Vagina (tissue), 2 donors: ENCODE data around the gene OR5M10. TPM values are rescaled to one million over a fixed set of nuclear protein-coding genes. Genes with fewer than 3 reads are reported as not detected.
"Not testable (repeated sequence)": the region's sequence is repeated elsewhere in the genome, so short reads cannot be mapped to it uniquely, and the experiment has no call there.

Source experiments
- DNase-seq, 2 donors: peaks; one replicate each; pipeline ENCODE4 v3.0.0-alpha.2; 2017; ENCODE audit errors: extremely low spot score in 2 of 2
- H3K27ac ChIP-seq: fragments of 200-600 bp; sonication (generic); one replicate; pipeline ENCODE4 v1.5.1; 2019
- H3K27me3 ChIP-seq: fragments of 200-600 bp; sonication (generic); one replicate; pipeline ENCODE4 v1.5.1; 2019
- H3K36me3 ChIP-seq, 2 donors: fragments of 200-600 bp; sonication (generic); one replicate each; pipeline ENCODE4 v1.5.1; 2017 to 2019
- H3K4me1 ChIP-seq: fragments of 200-600 bp; sonication (generic); one replicate; pipeline ENCODE4 v1.5.1; 2019
- H3K4me3 ChIP-seq, 2 donors: fragments of 200-600 bp; sonication (generic); 1 replicate in 1 of 2; 2 replicates in 1 of 2; pipeline ENCODE4 v1.5.1; 2016 to 2019
- H3K9me3 ChIP-seq: fragments of 200-600 bp; sonication (generic); one replicate; pipeline ENCODE4 v1.5.1; 2019
- CTCF ChIP-seq, 3 experiments: fragments of 450-650 bp in 2 of 3; fragments of 200-600 bp in 1 of 3; sonication (generic) in 1 of 3; IDR thresholded peaks; one replicate each; pipeline ENCODE4 v1.5.1; 2017 to 2019; ENCODE audit warnings: antibody characterized with exemption in 3 of 3, mild to moderate bottlenecking in 2 of 3, moderate library complexity in 2 of 3
- POLR2A ChIP-seq, 2 donors: fragments of 450-650 bp; IDR thresholded peaks; one replicate each; pipeline ENCODE4 v1.6.1; 2017; ENCODE audit warnings: antibody characterized with exemption in 2 of 2, mild to moderate bottlenecking in 2 of 2, moderate library complexity in 2 of 2
- POLR2AphosphoS5 ChIP-seq, 2 donors: sonication (generic); formaldehyde crosslinking; IDR thresholded peaks; one replicate each; pipeline ENCODE4 v1.9.0; 2017; ENCODE audit warnings: antibody characterized with exemption in 2 of 2, mild to moderate bottlenecking in 2 of 2, low read depth in 1 of 2; ENCODE audit not compliant: insufficient read depth in 1 of 2
- intact Hi-C: fragments of 100-400 bp; cut with DNase I; formaldehyde crosslinking; loops from one replicate; pipeline ENCODE4 v1.15.1; 2023
- total RNA-seq: library from RNA; depleted of rRNA; stranded (reverse); fragments of >200 nt; gene quantifications from one replicate; pipeline ENCODE4 v1.2.3, GENCODE V29; 2016

OR5M10 gene
- total RNA-seq, 1 donor from 2014 or later, result not detected

GRCh38 chr11:56558574-56558973 is 18.9 kb downstream of the OR5M10 start:
- Histone ChIP-seq H3K9me3 (no peaks in the 10 kb centered on the region), H3K4me1 (no peaks in the 10 kb centered on the region), H3K27me3 (no peaks in the 10 kb centered on the region), H3K4me3 (no peak overlapping the region), H3K27ac (no peak overlapping the region), H3K36me3 (no peaks in the 10 kb centered on the region)
- TF ChIP-seq CTCF (IDR thresholded peaks at IDR 0.05), result no peak
- TF ChIP-seq POLR2AphosphoS5 (IDR thresholded peaks at IDR 0.05; ENCODE audit: insufficient read depth in 1 of 2, low read depth in 1 of 2), result no peak
- no peak for TF ChIP-seq POLR2A (IDR thresholded peaks at IDR 0.05)
- intact Hi-C loops, result no loop called here
- no peak for DNase-seq

GRCh38 chr11:56554691-56555090 is 22.8 kb downstream of the OR5M10 start:
- H3K4me1 ChIP-seq, H3K36me3 ChIP-seq, H3K9me3 ChIP-seq, DNase-seq, H3K27me3 ChIP-seq, H3K4me3 ChIP-seq, H3K27ac ChIP-seq, intact Hi-C loops: not testable (repeated sequence)

- TF ChIP-seq POLR2AphosphoS5 (IDR thresholded peaks at IDR 0.05; ENCODE audit: insufficient read depth in 1 of 2, low read depth in 1 of 2), result no peak
- no peak for TF ChIP-seq CTCF (IDR thresholded peaks at IDR 0.05)
- no peak for TF ChIP-seq POLR2A (IDR thresholded peaks at IDR 0.05)
- no peak overlapping the region for H3K27ac ChIP-seq
- H3K36me3 ChIP-seq, result no peaks in the 10 kb centered on the region
- no peaks in the 10 kb centered on the region for H3K27me3 ChIP-seq
- H3K4me3 ChIP-seq, result no peak overlapping the region
- DNase-seq, result no peak
- H3K9me3 ChIP-seq, result no peaks in the 10 kb centered on the region
- no peaks in the 10 kb centered on the region for H3K4me1 ChIP-seq
- intact Hi-C loops, result no loop called here
Observed at GRCh38 chr11:56545531-56545930, 32.0 kb downstream of the OR5M10 start.

- no peak for DNase-seq
Observed at GRCh38 chr11:56543739-56544138, 33.8 kb downstream of the OR5M10 start.

GRCh38 chr11:56543157-56543556 is 34.4 kb downstream of the OR5M10 start, which contains the start of gene OR5M11:
Gene OR5M11 (minus strand): TSS chr11:56543257. CDS start chr11:56543257, 0 bp downstream.
- Histone ChIP-seq H3K27ac (no peak within 1 kb of the TSS), H3K36me3 (no peaks in the 10 kb centered on the region), H3K4me1 (no peaks in the 10 kb centered on the region), H3K4me3 (no peak within 1 kb of the TSS), H3K27me3 (no peaks in the 10 kb centered on the region), H3K9me3 (no peaks in the 10 kb centered on the region)
- no peak for TF ChIP-seq CTCF (IDR thresholded peaks at IDR 0.05)
- TF ChIP-seq POLR2A (IDR thresholded peaks at IDR 0.05), result no peak
- no peak for TF ChIP-seq POLR2AphosphoS5 (IDR thresholded peaks at IDR 0.05; ENCODE audit: insufficient read depth in 1 of 2, low read depth in 1 of 2)
- intact Hi-C loops, result no loop called here
- DNase-seq, result no peak

More at GRCh38 chr11:56543739-56544138, 33.8 kb downstream of the OR5M10 start:
- H3K27me3 ChIP-seq, result no peaks in the 10 kb centered on the region
- H3K4me1 ChIP-seq, result no peaks in the 10 kb centered on the region
- H3K36me3 ChIP-seq, result no peaks in the 10 kb centered on the region
- TF ChIP-seq POLR2A (IDR thresholded peaks at IDR 0.05), result no peak
- TF ChIP-seq CTCF (IDR thresholded peaks at IDR 0.05), result no peak
- no peak for TF ChIP-seq POLR2AphosphoS5 (IDR thresholded peaks at IDR 0.05; ENCODE audit: insufficient read depth in 1 of 2, low read depth in 1 of 2)
- intact Hi-C loops, result no loop called here
- H3K4me3 ChIP-seq, result no peak overlapping the region
- H3K27ac ChIP-seq, result no peak overlapping the region
- H3K9me3 ChIP-seq, result no peaks in the 10 kb centered on the region
